H1 (cell line): ENCODE results near the gene MMP15. TPM values are rescaled to one million over a fixed set of nuclear protein-coding genes. Genes with fewer than 3 reads are reported as not detected.

Experiments used
- ATF3 ChIP-seq: IDR thresholded peaks from 2 replicates; pipeline ENCODE4 v1.6.1; 2011; ENCODE audit warnings: low read depth, mild to moderate bottlenecking, low read length; ENCODE audit not compliant: insufficient read depth
- BCL11A ChIP-seq, 2 experiments: IDR thresholded peaks; one replicate each; pipeline ENCODE4 v1.6.1; 2011; ENCODE audit warnings: low read depth in 2 of 2, low read length in 2 of 2, mild to moderate bottlenecking in 2 of 2
- EGR1 ChIP-seq: IDR thresholded peaks from 2 replicates; pipeline ENCODE4 v1.6.1; 2011; ENCODE audit warnings: low read depth, low read length, borderline replicate concordance
- SUZ12 ChIP-seq: fragments of 200-600 bp; sonication (generic); IDR thresholded peaks from 2 replicates; pipeline ENCODE4 v1.6.1; 2012; ENCODE audit warnings: mild to moderate bottlenecking, inconsistent platforms, low read length, moderate library complexity, mixed read lengths
- polyA plus RNA-seq, 7 experiments: library from polyadenylated mRNA; depleted of rRNA in 3 of 7; stranded (reverse) in 5 of 7; unstranded in 2 of 7; fragments of >200 nt in 5 of 7; fragments of 200-250 nt in 2 of 7; gene quantifications; 1 replicate in 5 of 7; 2 replicates in 1 of 7; 4 replicates in 1 of 7; pipeline versions ENCODE4 v1.2.1 to v1.2.3, GENCODE V29; 2011 to 2013; ENCODE audit warnings: missing spikeins in 2 of 7, mixed read lengths in 2 of 7
- total RNA-seq: library from RNA; stranded (reverse); fragmentation: NEBNext Ultra II Directional; extraction: Animal tissue kit (Norgen Biotek cat#: 25700); gene quantifications from 2 replicates; pipeline ENCODE4 v1.2.1, GENCODE V29; 2021

The MMP15 gene
- total and polyA plus RNA-seq, 2 of the 8 experiments (the other 6 are each of a cell fraction or from before 2014, with no cell fraction given), result 38.5 to 42.2 TPM

DNA sequence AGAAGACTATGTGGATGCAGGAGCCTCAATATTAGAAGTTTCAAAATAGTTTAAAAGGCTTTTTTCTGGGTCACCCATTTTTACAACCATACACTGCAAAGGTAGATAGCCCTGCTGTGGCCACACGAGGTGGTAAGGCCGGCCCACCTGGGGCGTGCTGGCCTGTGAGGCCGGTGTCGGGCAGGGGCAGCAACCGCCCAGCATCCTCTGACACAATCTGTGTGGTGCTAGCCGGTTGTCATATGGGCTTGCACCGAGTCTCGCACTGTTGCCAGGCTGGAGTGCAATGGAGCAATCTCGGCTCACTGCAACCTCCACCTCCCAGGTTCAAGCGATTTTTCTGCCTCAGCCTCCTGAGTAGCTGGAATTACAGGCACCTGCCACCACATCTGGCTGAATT, 59.6 kb downstream of the MMP15 start (continued):
- TF ChIP-seq ATF3 (no peak), BCL11A (IDR thresholded peaks at IDR 0.05; ENCODE audit: low read depth in 2 of 2, low read length in 2 of 2) (no peak), SUZ12 (no peak), EGR1 (no peak)
